Measurements from ENCODE around the gene GPR31.

Gene GPR31

GRCh38 chr6:167116109-167116837, 41.5 kb downstream of the GPR31 start:
- DNase-seq, result no peak

GRCh38 chr6:167115054-167115453, 42.7 kb downstream of the GPR31 start:
- DNase-seq, result no peak

GRCh38 chr6:167113935-167114910, 43.6 kb downstream of the GPR31 start:
- DNase-seq, result peak; percentile 59

DNA sequence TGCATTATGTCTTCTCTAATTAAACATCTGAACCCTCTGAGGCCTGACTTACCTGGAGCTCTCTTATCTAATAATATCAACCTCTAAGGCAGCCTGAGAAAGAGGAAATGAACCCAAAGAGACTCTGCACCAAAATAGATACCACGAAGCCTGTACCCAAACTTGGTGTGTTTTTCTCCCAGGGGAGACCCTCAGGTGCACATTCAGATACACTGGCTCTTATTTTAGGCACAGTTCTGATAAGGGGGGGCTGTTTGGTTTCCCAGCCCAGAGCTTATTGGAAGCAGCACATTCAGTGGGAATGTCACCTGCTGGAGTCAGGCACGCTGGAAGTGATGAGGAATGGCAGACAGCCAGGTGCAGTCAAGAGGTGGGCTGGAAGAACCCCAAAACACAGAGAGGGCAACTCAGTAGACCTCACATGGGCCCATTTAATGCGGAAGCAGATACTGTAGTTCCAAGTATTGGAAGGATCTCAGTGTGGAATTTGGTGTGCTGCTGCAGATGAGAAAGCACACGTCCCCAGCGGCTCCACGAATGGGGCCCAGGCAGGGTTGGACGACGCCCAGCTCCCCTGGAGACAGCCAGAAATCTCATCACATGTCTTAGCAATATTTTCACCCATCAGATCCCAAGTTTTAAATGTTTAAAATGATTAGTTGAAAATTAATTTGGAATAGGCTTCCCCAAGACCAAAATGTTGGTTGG, 44.6 kb downstream of the GPR31 start:
- no peak for DNase-seq

DNA sequence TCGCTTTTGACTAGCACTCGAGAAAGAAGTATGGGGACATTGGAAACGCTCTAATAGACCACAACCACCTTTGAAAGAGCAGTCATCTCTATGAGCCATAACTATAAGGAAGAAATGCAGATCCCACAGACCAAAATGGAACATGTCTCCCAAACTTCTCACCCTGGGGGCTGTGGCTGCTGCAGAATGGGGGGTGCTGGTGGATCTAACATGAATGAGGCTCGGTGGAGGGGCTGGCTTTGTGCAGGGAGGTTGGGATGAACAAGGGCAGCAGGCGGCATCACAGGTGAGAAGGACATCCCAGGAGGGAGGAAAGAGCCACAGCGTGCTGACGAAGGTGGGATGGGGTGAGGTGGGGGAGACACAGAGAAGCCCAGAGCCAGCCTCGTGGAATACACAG, 45.4 kb downstream of the GPR31 start:
- DNase-seq, result no peak

DNA sequence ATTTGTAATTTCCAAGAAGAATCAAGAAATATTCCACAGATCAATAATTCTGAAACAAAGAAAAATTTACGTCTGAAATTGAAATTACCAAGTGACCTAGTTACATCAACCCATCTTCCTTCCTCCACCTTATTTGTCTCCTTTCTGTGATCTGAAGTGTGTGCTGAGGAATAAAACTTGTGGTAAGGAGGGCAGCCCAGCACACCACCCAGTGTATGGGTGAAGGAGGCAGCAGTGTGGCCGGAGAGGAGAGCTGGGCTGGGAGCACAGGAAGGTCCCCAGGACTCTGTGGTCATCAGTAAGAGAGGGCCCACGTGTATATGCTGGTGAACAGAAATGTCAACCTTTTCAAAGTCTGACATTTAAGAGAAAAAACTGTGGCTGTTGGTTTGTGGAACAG, 46.2 kb downstream of the GPR31 start:
- peak; percentile 33 for DNase-seq

DNA sequence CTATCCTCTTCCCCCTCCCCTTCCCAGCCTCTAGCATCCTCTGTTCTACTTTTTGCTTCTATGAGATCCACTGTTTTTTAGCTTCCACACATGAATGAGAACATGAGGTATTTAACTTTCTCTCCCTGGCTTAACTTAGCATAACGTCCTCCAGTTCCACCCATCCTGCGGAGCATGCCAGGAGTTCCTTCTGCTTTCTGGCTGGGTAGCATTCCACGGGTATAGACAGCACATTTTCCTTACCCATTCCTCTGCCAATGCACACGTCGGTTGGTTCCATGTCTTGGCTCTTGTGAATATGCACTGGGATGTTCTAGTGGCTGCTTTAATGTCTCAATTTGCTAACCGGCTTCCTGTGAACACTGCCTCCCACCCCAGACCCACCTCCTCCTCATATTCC, 48.1 kb downstream of the GPR31 start:
- no peak for DNase-seq

DNA sequence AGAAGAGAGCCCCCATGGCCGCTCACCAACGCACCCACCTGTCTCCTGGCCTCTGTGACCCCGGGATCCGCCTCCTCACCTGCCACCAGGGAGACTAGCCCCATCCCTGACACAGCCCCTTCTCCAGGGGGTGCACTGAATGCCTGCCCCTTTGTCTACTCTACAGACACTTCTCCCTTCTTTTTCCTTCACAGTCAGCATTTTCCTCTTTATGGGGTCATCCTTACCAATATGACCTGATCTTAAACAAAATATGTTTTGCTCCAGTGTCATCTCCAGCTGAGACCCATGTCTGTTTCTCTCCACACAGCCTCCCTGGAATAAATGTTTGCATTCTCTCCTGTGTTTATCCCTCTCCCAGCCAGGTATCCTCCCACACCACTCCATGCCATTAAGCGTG, 49.5 kb downstream of the GPR31 start:
- no peak for DNase-seq

DNA sequence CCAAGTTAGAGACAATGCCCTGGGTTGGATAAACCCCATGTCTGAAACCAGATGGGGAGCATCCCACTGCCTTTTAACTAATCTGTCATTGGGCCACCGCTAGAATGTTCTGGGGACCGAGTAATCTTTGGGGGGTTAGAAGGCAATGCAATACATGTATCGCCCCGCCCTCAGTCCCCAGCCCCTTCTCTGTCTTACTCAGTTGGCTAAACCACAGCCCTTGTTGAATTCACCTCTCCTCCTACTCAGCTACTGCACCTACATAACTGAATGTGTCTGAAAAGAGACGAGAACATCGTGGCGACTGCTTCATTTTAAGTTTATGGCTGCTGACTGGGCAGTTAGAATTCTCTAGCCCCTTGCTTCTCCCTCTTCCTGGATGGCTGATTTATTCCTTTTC, 50.0 kb downstream of the GPR31 start:
- DNase-seq, result no peak

- DNase-seq, result no peak
Measured at GRCh38 chr6:167106406-167106805, 51.4 kb downstream of the GPR31 start.
